ENCODE results near the gene UBA52. TPM values are rescaled to one million over a fixed set of nuclear protein-coding genes. Genes with fewer than 3 reads are reported as not detected.
"Not testable (repeated sequence)": the region's sequence is repeated elsewhere in the genome, so short reads cannot be mapped to it uniquely, and the experiment has no call there.

Gene UBA52
- polyA plus RNA-seq, 1 of the 3 experiments (the other 2 are of a cell fraction), result 2,690 TPM

DNA sequence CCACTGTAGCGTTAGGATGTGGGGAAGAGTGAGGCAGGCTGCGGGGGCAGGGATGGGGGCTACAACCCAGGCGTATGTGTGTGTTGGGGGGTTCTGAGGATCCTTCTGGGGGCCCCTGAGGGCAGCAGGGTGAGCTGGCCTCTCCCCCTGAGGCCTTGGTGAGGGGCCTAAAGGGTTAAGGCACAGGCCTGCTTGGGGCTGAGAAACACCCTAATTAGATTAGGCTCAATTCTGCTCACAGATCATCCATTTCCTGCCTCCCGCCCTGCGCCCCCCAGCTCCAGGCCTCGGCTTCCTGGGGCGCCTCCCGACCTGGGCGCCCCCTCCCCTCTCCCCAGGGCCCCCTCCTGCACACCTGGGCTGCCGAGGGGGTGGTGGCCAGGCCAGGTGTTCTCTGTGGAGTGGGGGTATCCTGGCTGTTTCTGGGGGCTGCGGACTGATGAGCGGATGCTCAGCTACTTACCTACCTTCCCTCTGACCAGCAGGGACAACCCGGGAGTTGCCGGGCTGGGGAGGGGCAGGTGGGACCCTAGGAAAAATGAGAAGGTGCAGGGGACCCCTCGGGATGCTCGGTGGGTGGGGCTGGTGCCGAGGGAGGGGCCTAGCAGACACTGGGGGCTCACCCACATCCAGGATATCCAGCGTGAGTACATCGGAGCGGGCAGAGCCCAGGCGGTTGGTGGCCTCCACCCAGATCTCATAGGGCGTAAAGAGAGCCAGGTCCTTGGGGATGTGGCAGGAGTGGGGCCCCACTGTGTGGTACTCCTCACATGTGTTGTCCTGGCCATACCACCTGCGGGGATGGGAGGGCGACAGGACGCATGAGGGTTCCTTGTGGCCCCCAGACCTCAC is 26.4 kb downstream of the UBA52 start:
- POLR2A ChIA-PET, result no interaction called here
- H3K4me1 ChIP-seq (ENCODE audit: control insufficient read depth in 1 of 2, insufficient read depth in 2 of 2, low read depth in 1 of 2, low read length in 1 of 2), result peaks cover 0 to 22% of the 10 kb centered on the region in 2 experiments; a peak in 2 of 4 replicates
- CTCF ChIA-PET, result interaction anchor here (1.6 to 2.2 kb wide), 2 partner anchors 9 to 250 kb away, joined by 9 to 11 read pairs; partner anchors contain the start of gene REX1BD

DNA sequence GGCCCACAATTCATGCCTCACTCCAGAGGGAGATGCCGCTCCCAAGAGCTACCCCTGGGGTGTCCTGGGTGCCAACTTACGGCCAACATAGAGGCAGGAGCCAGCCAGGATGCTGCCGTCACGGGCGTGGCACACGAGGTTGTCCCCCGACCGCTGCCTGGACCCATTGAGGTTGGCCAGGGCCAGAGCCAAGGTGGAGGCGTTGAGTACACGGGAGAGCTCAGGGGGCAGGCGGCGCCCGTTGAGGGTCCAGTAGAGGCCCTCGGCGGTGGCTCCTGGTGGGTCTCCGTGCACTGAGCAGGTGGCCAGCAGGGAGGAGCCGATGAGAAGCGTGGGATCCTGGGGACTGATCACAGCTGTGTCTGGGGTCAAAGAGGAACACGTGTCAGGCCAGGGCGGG is 27.8 kb downstream of the UBA52 start:
- Histone ChIP-seq H3K4me2 (no peak overlapping the region), H3F3A (replicated peaks; ENCODE audit: insufficient read depth) (peaks cover 18% of the 10 kb centered on the region), H4K20me1 (ENCODE audit: insufficient read depth) (no peaks in the 10 kb centered on the region), H3K36me3 (replicated peaks in 1 of 2; ENCODE audit: control insufficient read depth in 1 of 2, insufficient read depth in 2 of 2, low read length in 1 of 2) (no peaks in the 10 kb centered on the region), H3K27me3 (ENCODE audit: insufficient read depth) (peaks cover 2% of the 10 kb centered on the region; the same call in 1 of the 2 replicates), H3K9me2 (no peaks in the 10 kb centered on the region), H3K4me1 (ENCODE audit: control insufficient read depth in 1 of 2, insufficient read depth in 2 of 2, low read depth in 1 of 2, low read length in 1 of 2) (peaks cover 0 to 20% of the 10 kb centered on the region in 2 experiments; a peak in 2 of 4 replicates), H2AFZ (ENCODE audit: low read depth) (no peak overlapping the region), H3K79me2 (ENCODE audit: insufficient read depth) (no peaks in the 10 kb centered on the region), H3K27ac (ENCODE audit: low read depth in 2 of 2, low read length in 1 of 2) (no peak overlapping the region), H3K9me3 (no peaks in the 10 kb centered on the region), H3K9ac (no peak overlapping the region), H3K4me3 (ENCODE audit: low read depth in 2 of 2, low read length in 1 of 2) (no peak overlapping the region)
- ChIA-PET CTCF (interaction anchor here (0.8 to 2.2 kb wide), 2 partner anchors 10 to 266 kb away, joined by 4 to 9 read pairs; partner anchors contain the start of gene REX1BD), POLR2A (no interaction called here)
- peak; percentile 17 for DNase-seq
- TF ChIP-seq CHD2 (IDR thresholded peaks at IDR 0.05; ENCODE audit: low read length, partially characterized antibody), result no peak
- TF ChIP-seq ELF1 (IDR thresholded peaks at IDR 0.05), result no peak
- no peak for TF ChIP-seq SMC3 (IDR thresholded peaks at IDR 0.05; ENCODE audit: low read depth, low read length)
- TF ChIP-seq TEAD4 (IDR thresholded peaks at IDR 0.05; ENCODE audit: borderline replicate concordance, insufficient read depth), result no peak
- TF ChIP-seq GATA2 (CRISPR knock-in tag; IDR thresholded peaks at IDR 0.05), result no peak
- TF ChIP-seq NFIC (IDR thresholded peaks at IDR 0.05; ENCODE audit: borderline replicate concordance), result no peak
- TF ChIP-seq RCOR1 (IDR thresholded peaks at IDR 0.05; ENCODE audit: low read length), result no peak
- no peak for TF ChIP-seq USF2 (IDR thresholded peaks at IDR 0.05; ENCODE audit: borderline replicate concordance, low read depth, low read length)
- no peak for TF ChIP-seq JUND (IDR thresholded peaks at IDR 0.05)
- TF ChIP-seq RXRA (IDR thresholded peaks at IDR 0.05; ENCODE audit: borderline replicate concordance, low read depth), result no peak
- TF ChIP-seq MXI1 (IDR thresholded peaks at IDR 0.05; ENCODE audit: low read depth, low read length), result no peak
- TF ChIP-seq, protein P1, sequence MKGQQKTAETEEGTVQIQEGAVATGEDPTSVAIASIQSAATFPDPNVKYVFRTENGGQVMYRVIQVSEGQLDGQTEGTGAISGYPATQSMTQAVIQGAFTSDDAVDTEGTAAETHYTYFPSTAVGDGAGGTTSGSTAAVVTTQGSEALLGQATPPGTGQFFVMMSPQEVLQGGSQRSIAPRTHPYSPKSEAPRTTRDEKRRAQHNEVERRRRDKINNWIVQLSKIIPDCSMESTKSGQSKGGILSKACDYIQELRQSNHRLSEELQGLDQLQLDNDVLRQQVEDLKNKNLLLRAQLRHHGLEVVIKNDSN (IDR thresholded peaks at IDR 0.05; ENCODE audit: borderline replicate concordance, low read depth), result no peak
- WGBS (ENCODE audit: low lambda C conversion rate), result 91% methylated on average over 16 of the region's 20 CpGs

More for the DNA sequence above, 26.4 kb downstream of the UBA52 start:
- Histone ChIP-seq H3K27me3 (ENCODE audit: insufficient read depth) (no peaks in the 10 kb centered on the region), H4K20me1 (ENCODE audit: insufficient read depth) (no peaks in the 10 kb centered on the region), H3K4me3 (ENCODE audit: low read depth in 2 of 2, low read length in 1 of 2) (no peak overlapping the region), H3K27ac (ENCODE audit: low read depth in 2 of 2, low read length in 1 of 2) (no peak overlapping the region), H3F3A (replicated peaks; ENCODE audit: insufficient read depth) (peaks cover 18% of the 10 kb centered on the region), H3K79me2 (ENCODE audit: insufficient read depth) (no peaks in the 10 kb centered on the region), H3K9ac (no peak overlapping the region), H3K4me2 (no peak overlapping the region), H3K36me3 (replicated peaks in 1 of 2; ENCODE audit: control insufficient read depth in 1 of 2, insufficient read depth in 2 of 2, low read length in 1 of 2) (no peaks in the 10 kb centered on the region), H2AFZ (ENCODE audit: low read depth) (no peak overlapping the region), H3K9me2 (no peaks in the 10 kb centered on the region), H3K9me3 (no peaks in the 10 kb centered on the region)
- DNase-seq, result peak; percentile 79
- WGBS (ENCODE audit: low lambda C conversion rate), result 69% methylated on average over 13 of the region's 25 CpGs
- TF ChIP-seq RAD21 (IDR thresholded peaks at IDR 0.05; ENCODE audit: low read length), result no peak
- TF ChIP-seq TCF12 (IDR thresholded peaks at IDR 0.05), result no peak
- TF ChIP-seq, protein P2, sequence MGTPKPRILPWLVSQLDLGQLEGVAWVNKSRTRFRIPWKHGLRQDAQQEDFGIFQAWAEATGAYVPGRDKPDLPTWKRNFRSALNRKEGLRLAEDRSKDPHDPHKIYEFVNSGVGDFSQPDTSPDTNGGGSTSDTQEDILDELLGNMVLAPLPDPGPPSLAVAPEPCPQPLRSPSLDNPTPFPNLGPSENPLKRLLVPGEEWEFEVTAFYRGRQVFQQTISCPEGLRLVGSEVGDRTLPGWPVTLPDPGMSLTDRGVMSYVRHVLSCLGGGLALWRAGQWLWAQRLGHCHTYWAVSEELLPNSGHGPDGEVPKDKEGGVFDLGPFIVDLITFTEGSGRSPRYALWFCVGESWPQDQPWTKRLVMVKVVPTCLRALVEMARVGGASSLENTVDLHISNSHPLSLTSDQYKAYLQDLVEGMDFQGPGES (IDR thresholded peaks at IDR 0.05; ENCODE audit: low read depth, low read length), result no peak
- TF ChIP-seq MXI1 (IDR thresholded peaks at IDR 0.05; ENCODE audit: low read depth, low read length), result no peak
- TF ChIP-seq, protein P1 (IDR thresholded peaks at IDR 0.05; ENCODE audit: borderline replicate concordance, low read depth), result no peak
- no peak for TF ChIP-seq EP300 (IDR thresholded peaks at IDR 0.05; ENCODE audit: borderline replicate concordance in 1 of 2, low read depth in 1 of 2, low read length in 1 of 2)

GRCh38 chr19:18600692-18601397 is 29.2 kb downstream of the UBA52 start:
- H3K9me2 ChIP-seq; H3K9ac ChIP-seq; H3K4me2 ChIP-seq; H3K4me3 ChIP-seq (ENCODE audit: low read depth in 2 of 2, low read length in 1 of 2); H4K20me1 ChIP-seq (ENCODE audit: insufficient read depth); H3K36me3 ChIP-seq (replicated peaks in 1 of 2; ENCODE audit: control insufficient read depth in 1 of 2, insufficient read depth in 2 of 2, low read length in 1 of 2); H3K79me2 ChIP-seq (ENCODE audit: insufficient read depth); H3K27ac ChIP-seq (ENCODE audit: low read depth in 2 of 2, low read length in 1 of 2); POLR2A ChIA-PET; H2AFZ ChIP-seq (ENCODE audit: low read depth); DNase-seq; H3K9me3 ChIP-seq: not testable (repeated sequence)
- Histone ChIP-seq H3K27me3 (ENCODE audit: insufficient read depth) (peaks cover 11% of the 10 kb centered on the region), H3K4me1 (ENCODE audit: control insufficient read depth in 1 of 2, insufficient read depth in 2 of 2, low read depth in 1 of 2, low read length in 1 of 2) (peaks cover 0 to 15% of the 10 kb centered on the region in 2 experiments; a peak in 2 of 4 replicates), H3F3A (replicated peaks; ENCODE audit: insufficient read depth) (peaks cover 22% of the 10 kb centered on the region)
- 90% methylated on average over 15 of the region's 15 CpGs for WGBS (ENCODE audit: low lambda C conversion rate)
- CTCF ChIA-PET, result interaction anchor here (1.7 kb wide), 1 partner anchor 247 kb away, joined by 5 read pairs; no protein-coding TSS in a partner anchor
